HEK293 (cell line): Measurements from ENCODE around the gene GRIP1.

Experiments
- ZBTB11 ChIP-seq: fragments of 450-650 bp; formaldehyde crosslinking; conservative IDR thresholded peaks from 2 replicates; pipeline ENCODE4 v1.5.1; 2016; ENCODE audit warnings: low read depth, missing biosample characterization, missing genetic modification characterization
- ZNF114 ChIP-seq: fragments of 450-650 bp; formaldehyde crosslinking; IDR thresholded peaks from 2 replicates; pipeline ENCODE4 v1.5.0; 2017; ENCODE audit warnings: missing biosample characterization, missing genetic modification characterization
- ZNF513 ChIP-seq: fragments of 450-650 bp; IDR thresholded peaks from 2 replicates; pipeline ENCODE4 v1.5.1; 2018; ENCODE audit warnings: missing biosample characterization, missing genetic modification characterization

GRCh38 chr12:66665435-66665985 is 13.4 kb downstream of the GRIP1 start:
- TF ChIP-seq ZBTB11 (tag by site-specific recombination) (no peak), ZNF513 (tag by site-specific recombination) (no peak), ZNF114 (tag by site-specific recombination) (no peak)
